HG03139 (cell line): ENCODE results near the gene LMOD1.
"Not testable (repeated sequence)": the region's sequence is repeated elsewhere in the genome, so short reads cannot be mapped to it uniquely, and the experiment has no call there.

Source experiments
- ATAC-seq: cut with Tn5 transposase; IDR thresholded peaks from one replicate; pipeline ENCODE4 v1.9.1; 2021; ENCODE audit not compliant: unreplicated experiment

LMOD1 gene

DNA sequence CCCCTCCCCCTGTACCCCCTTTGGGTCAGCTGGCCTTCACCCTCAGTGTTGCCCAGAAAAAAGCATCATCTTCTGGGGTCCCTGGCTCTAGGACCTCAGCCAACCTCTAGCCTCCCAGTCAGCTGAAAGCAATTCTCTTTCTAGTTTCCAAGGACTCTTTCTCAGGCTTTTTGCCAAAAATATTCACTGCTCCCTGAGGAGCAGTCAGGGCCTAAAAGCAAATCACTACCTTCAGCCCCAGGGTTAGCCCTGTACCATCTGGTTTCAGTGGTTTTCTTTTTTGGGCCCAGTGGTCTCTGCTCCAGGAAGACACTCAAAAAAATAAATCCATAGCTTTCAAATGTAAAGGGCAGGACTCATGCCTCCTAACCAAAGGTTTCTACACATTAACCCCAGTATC is 3.1 kb upstream of the LMOD1 start:
- no peak for ATAC-seq

DNA sequence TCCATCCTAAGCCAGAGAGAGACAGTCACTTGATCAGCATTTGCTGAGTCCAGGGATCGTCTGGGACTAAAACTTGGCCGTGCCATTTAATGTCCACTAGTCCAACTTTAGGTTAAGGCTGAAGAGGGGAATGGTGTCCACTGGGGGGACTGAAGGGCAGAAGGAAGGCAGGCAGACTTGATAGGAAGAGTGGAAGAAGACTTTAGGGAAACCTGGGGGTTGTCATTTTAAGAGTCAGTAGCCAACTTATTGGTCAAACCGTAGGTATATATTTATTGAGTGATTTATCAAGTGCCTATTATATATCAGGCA is 1.3 kb upstream of the LMOD1 start:
- ATAC-seq: no peak

DNA sequence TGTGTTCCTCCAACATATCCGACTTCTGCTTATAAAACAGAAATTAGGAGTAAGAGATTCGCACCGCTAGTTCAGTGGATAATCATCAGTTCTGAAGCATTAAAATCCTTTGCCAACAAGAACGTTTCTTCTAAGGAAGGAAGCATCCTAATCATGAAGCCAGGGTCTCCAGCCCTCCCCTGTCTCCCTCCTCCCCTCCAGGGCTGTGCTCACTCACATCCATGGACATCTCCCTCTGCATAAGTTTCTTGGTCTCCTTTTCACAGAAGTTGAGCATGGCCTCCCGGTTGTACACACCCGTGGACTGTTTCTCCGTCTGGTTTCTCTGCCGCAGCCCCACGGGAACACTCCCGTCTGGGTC is 505 bp downstream of the LMOD1 start:
- no peak for ATAC-seq

DNA sequence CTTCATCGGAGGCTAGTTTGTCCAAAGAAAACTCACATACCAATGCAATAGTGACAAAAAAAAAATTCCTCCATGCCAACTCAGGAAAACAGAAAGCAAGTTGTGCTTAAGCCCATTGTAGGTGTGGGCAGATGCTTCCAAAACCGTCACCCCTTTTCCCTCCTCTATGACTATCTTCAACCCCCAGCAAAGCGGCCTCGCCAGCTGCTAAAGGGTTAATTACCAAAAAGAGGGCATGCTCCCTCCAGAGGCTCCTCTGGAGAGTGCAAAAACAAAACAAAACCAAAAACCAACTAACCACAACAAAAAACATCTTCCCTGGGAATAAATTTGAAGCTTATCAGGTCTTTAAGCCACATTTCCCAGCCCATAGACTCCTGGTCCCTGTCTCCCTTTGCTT is 1.2 kb downstream of the LMOD1 start:
- no peak for ATAC-seq

DNA sequence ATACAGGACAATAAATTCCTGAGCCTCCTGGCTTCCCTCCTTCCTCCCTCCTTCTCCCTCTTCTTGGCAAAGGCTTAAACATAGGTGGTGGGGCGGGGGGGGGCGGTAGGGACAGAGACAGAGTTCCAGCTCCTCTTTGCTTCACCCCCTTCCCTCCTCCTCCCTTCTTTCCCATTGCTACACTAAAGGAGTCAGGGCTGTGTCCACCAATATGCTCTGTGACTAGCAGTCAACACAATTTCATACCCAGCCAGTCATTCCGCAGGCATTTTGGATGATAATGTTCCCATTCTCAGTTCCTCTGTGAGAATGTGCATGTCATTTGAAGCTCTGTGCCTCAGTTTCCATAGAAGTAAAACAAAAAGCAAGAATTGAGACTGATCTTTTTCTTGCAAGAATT is 1.7 kb downstream of the LMOD1 start:
- ATAC-seq: no peak

DNA sequence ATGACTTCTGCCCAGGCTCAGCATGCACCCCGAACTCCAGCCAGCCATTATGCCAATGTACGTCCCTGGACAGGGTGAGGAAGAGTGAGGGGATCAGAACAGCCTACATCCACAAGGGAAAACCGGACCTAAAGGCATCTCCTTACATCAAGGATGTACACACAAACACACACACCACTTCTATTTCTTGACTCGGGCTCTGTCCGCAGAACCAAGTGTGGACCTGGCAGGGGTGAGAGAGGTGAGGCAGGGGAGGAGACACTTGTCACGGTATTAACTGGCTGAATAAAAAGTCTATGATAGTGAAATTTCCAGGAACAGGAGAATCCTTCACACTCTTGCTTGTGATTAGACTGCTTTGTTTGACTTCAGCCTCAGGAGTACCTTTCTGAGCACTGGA is 2.3 kb downstream of the LMOD1 start:
- no peak for ATAC-seq

DNA sequence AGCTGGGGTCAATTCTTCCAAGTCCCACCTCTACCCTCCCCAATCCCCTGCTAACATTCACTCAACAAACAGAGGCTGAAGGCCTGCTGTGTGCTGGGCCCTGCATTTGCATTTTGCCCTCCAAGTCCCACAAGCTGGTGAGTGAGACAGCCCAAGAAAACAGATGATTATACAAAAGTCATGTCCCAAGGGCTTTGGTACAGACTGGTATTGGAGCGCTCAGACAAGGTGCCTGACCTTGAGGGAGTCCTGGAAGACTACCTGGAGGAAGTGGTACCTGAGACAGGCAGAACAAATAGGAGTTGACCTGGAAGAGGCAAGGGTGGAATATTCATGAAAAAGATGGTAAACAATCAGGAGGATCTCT is 4.2 kb downstream of the LMOD1 start:
- ATAC-seq: no peak

DNA sequence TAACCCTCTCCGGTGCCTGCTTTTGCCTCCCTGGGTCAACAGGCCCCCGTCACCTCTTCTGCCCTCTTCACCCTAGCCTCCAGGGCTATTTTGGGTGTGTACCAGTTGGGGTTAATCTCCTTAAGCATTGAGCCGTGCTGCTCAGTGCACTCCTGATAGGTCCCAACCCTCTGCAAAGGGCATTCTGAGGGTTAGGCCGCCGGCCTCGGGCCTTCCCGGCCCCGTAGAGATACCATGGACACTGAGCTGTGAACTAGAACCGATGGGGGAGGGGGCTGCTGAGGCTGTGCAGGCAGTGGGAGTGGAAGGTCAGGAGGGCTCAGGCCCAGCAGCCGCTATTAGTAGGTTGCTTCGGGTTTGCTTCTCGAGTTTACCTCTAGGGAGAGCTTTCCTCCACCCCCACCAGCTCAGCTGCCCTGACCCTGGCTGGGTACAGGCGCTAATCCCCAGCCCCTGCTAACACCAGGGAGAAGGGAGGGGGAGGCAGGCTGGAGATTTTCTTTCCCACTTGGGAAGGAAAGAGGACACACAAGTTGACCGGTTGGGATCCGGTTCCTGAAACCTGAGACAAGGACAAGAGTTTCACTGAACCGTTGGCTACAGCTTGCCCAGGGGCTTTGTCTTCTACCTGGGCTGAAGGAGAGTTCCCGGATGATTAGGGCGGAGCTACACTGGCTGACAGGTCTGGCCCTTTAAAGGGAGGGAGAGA is 4.8 kb downstream of the LMOD1 start:
- no peak for ATAC-seq

DNA sequence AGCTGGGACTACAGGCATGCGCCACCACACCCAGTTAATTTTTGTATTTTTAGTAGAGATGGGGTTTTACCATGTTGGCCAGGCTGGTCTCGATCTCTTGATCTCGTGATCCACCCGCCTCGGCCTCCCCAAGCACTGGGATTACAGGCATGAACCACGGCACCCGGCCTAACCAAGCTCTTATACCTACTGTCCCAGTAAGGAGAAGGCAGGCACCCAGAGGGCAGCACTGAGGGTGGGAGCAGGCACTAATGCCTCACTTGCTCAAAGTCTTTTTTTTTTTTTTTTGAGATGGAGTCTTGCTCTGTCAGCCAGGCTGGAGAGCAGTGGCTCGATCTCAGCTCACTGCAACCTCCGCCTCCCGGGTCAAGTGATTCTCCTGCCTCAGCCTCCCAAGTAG is 6.0 kb downstream of the LMOD1 start:
- ATAC-seq: not testable (repeated sequence)

DNA sequence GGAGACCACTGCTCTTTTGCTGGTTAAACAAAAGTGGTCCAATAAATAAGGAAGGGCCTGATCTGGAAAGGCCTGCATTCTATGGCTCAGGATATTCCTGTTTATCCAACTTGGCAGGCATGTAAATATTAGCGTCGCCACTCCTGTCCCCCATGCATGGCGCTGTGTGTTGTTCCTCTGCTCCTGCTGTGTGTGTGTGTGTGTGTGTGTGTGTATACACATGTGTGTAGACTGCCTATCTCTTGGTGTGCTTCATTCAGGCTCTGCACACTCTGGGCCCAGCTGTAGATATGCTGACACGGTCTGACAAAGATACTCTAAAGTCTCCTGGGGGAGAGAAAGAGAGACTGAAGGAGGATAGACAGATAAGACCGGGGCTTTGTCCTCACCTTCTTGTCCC is 6.8 kb downstream of the LMOD1 start:
- ATAC-seq: no peak

DNA sequence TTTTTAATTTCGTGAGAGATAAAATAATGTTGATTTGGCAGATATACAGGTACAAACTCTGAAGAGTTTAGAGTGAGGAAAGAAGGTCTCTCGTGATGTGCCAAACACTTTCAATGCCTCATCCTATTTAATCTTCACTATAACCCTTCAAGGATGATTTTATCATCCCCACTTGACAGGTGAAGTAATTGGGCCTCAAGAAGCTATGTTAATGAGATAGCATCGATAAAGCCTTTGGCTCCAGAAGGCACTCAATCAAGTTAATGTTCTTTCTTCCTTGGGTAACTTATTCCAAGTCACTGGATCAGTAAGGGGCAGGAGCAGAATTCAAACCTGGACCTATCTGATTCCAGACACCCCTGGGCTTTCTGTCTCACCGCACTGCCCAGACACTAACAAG is 7.2 kb downstream of the LMOD1 start:
- ATAC-seq: no peak

DNA sequence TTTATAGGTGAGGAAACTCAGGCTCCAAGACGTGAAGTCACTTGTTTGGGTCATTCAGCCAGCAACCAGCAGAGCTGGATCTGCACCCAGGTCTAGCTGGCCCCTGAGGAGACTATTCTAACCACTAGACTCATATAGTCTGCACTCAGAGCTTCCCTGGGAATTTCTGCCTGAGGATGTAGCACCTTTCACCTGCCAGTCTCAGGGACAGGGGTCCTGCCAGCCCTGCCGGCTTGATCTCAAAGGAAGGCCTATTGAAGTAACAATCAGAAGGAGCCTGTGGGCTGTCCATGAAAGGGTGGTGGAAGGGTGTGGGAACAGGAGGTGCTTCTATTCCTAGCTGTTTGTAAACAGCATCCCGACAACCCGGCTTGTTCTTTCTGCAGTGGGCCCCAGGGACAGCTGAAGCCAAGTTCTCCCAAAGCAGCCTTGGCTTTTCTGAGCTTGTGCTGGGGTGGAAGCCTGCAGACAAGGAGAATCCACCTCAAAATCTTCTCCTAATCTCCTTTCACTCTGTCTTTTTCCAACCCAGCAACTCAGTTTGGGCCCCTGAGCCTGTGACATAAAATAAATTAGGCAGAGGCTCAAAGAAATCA is 7.8 kb downstream of the LMOD1 start:
- ATAC-seq: no peak

DNA sequence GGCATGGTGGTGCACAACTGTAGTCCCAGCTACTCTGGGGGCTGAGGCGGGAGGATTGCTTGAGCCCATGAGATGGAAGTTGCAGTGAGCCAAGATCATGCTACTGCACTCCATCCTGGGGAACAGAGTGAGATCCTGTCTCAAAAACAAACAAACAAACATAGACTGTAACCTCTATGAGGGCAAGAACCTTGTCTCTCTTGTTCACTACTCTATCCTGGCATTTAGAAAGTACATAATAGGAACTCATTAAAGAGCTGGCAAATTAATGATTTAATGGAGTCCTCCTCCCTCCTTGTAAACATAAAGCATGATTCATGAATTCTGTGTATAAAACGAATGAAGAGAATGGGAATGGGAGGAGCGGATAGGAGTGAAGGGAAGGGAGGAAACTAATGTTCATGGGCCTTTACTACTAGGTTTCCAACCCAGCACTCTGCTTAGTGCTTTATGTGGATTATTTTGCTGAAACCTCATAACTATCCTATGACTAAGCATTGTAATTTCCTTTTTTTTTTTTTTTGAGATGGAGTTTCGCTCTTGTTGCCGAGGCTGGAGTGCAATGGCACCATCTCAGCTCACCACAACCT is 8.6 kb downstream of the LMOD1 start:
- no peak for ATAC-seq

DNA sequence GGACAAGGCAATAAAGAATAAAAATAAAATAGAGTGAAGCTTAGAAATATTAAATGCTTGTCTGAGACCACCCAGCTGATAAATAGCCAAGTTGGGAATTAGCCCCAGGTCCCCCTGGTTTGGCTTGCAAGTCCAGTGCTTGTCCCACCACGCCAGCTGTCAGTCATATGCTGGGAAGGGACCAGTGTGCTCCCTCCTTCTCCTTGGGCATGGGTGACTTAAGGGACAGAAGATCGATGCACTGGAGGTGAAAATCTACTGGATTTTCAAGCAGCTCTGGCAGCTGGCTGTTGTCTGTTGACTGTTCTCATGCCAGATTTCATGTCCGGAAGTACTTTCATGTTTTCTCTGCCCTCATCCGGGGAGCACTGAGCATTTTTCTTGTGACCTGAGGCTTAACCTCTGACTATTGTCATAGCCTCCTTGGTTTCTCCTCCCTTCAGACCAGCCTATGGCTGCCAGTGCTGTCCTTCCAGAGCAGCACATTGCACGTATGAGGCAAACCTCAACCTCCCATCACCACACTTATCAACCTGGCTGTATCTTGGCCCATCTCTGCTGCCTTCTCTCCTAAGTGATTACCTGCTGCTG is 12.4 kb downstream of the LMOD1 start:
- no peak for ATAC-seq

DNA sequence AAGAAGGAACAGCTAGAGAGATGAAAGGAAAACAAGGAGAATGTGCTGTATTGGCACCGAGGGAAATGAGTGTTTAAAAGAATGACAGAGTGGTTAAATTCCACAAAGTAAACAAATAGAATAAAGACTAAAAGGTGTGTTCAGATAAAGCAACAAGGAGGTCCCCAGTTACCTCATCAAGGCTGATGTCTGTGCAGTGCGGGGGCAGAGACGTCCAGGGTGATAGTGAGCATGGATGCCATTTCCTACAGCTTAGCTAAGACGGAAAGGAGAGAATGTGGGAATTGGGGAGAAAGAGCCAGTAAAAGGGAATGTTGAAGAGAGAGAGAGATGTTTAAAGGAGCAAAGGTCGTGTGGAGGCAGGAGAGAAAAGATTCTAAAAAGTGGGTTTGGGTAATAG is 15.5 kb downstream of the LMOD1 start:
- ATAC-seq: no peak

DNA sequence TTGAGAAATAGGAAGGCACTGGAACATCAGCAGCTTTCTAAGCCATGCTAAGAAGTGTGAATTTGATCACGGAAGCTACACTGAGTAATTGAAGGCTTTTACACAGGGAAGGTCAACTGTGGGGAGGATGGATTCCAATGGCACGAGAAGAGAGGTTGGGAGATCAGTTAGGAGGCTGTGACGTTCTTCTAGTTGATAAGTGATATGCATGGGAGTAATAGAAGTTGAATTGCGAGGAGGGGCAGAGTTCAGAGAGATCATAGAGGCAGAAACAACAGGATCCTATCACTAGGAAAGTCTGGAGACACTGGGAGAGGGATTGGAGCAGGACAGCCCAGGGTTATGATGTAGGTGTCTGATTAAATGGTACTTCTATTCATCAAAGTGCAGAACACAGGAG is 16.2 kb downstream of the LMOD1 start:
- no peak for ATAC-seq

DNA sequence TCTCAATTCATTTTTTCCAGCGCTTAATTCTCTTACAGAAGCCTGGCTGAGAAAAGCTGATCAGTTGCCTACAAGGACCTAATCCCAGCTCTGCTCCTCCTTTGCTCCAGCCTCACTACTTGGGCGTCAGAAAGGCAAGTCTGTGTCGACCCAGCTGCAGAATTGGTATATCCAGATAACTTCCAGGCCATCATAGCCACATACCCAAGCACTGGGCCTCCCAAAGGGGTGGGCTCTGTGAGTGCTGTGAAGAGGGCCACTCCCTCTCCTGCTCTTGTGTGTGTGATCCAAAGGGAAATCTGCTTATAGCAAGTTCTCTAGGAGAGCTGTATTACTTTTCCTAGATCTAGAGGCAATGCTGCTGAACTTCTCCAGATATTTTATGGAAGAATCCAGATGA is 18.1 kb downstream of the LMOD1 start:
- ATAC-seq: no peak

DNA sequence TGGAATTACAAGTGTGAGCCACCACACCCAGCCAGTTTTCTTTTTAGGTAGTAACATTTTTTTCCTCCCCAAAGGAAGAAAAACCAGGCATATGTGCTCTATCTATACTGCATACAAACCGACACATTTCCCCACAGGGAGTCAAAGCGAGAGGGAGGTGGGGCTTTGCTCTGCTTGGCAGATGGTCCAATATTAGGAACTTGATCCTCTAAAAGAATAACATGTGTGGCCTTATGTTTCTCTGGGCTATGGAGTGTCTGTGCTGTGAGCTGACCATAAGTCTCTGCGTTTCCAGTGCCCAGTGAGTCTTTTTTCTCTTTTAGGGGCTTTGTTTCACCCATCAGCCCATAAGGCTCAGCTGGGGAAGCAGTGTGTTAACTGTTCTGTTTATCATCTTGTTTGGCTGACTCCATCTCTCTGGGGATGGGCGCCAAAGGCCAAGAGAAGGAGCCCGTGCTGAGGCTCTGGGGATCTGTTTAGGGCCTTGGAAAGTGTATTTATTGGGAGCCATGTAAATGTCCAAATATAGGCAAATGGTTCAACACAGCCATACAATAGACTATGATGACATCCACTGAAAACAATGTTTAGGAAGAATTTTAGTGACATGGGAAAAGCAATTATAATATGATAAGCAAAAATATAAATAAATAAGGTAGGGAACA is 20.2 kb downstream of the LMOD1 start:
- ATAC-seq: no peak

DNA sequence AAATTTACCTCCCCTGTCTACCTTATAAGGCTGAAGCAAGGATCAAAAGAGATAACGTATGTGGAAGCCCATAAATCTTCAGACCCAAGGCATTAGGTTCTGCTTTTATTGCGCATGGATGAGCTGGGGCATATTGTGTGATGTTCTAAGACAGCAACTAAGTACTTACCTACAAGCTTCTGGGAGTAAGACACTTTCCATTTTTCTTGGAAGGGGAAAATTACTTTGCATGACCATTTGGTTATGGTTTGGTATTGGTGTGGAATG is 21.1 kb downstream of the LMOD1 start:
- ATAC-seq: no peak

DNA sequence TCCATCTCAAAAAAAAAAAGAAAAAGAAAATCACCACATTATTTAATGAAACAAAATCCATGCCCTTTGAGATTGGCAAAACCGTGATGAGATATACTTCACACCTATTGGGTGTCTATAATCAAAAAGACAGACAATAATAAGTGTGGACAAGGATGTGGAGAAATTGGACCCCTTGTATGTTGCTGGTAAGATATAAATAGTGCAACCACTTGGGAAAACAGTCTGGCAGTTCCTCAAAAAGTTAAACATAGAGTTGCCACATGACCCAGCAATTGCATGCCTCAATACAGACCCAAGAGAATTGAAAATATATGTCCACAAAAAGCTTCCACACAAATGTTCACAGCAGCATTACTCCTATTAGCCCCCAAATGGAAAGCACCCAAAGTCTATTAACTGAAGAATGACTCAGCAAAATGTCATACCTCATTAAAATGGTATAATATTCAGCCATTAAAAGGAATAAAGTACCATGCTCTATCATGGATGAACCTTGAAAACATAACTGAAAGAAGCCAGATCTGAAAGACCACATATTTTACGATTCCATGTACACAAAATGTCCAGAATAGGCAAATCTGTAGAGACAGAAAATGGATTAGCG is 24.3 kb downstream of the LMOD1 start:
- ATAC-seq: no peak

DNA sequence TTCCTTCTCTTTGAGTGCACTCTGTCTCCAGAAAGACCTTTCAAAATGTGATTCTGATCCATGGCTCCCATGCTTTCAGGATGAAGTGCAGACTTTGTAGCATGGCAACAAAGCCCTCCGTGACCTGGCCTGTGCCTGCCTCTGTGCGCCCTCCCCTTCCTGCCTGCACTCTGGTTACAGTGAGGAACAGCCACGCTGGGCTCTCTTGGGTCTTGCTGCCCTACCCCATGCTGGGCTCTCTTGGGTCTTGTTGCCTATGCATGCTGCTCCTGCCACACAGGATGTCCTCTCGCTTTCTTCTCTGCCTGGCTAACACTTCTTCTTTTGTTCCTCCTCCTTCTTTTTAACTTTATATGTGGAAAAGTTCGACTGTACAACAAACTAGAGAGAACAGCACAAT is 28.0 kb downstream of the LMOD1 start:
- ATAC-seq: no peak
